ENCODE measurements around the gene FAF1. TPM values are rescaled to one million over a fixed set of nuclear protein-coding genes. Genes with fewer than 3 reads are reported as not detected.

The FAF1 gene
- total RNA-seq, 4 donors from 2014 or later, result 39.7 to 60.6 (median 42.9) TPM

DNA sequence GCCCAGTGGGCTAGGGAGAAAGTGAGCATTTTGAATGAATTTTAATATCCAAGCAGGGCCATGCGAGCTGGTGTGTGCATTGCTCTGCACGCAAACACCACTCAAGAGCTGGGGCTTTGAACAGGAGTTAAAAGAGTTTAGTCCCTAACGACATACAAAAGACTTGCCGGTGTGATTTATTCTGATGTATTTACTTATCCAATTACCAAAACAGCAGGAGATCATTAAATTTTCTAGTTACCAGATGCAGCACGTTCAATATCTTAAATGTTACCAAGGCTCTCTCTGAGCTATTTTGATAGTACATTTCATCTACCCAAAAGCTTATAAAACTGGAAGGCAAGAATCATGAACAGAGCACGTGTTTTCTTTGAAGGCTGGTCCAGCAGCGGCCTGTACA lies 506.8 kb downstream of the FAF1 start:
- Histone ChIP-seq H3K27ac (replicated peaks in 1 of 4) (no peak overlapping the region), H3K36me3 (peaks cover 0 to 18% (median 0%) of the 10 kb centered on the region in 4 donors), H3K27me3 (no peaks in the 10 kb centered on the region), H3K4me3 (no peak overlapping the region), H3K4me1 (peaks cover 0 to 9% (median 7%) of the 10 kb centered on the region in 4 donors), H3K9me3 (no peaks in the 10 kb centered on the region)
- DNase-seq (ENCODE audit: extremely low spot score), result no peak
- no peak for TF ChIP-seq POLR2AphosphoS5 (IDR thresholded peaks at IDR 0.05)
- TF ChIP-seq, protein P1, sequence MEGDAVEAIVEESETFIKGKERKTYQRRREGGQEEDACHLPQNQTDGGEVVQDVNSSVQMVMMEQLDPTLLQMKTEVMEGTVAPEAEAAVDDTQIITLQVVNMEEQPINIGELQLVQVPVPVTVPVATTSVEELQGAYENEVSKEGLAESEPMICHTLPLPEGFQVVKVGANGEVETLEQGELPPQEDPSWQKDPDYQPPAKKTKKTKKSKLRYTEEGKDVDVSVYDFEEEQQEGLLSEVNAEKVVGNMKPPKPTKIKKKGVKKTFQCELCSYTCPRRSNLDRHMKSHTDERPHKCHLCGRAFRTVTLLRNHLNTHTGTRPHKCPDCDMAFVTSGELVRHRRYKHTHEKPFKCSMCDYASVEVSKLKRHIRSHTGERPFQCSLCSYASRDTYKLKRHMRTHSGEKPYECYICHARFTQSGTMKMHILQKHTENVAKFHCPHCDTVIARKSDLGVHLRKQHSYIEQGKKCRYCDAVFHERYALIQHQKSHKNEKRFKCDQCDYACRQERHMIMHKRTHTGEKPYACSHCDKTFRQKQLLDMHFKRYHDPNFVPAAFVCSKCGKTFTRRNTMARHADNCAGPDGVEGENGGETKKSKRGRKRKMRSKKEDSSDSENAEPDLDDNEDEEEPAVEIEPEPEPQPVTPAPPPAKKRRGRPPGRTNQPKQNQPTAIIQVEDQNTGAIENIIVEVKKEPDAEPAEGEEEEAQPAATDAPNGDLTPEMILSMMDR (IDR thresholded peaks at IDR 0.05), result no peak
- no peak for TF ChIP-seq EP300 (IDR thresholded peaks at IDR 0.05)
- no peak for TF ChIP-seq POLR2A (IDR thresholded peaks at IDR 0.05; ENCODE audit: low read depth)
- intact Hi-C loops (cut with DNase I), result no loop called here
- WGBS, result 89% methylated on average over 7 of the region's 7 CpGs

DNA sequence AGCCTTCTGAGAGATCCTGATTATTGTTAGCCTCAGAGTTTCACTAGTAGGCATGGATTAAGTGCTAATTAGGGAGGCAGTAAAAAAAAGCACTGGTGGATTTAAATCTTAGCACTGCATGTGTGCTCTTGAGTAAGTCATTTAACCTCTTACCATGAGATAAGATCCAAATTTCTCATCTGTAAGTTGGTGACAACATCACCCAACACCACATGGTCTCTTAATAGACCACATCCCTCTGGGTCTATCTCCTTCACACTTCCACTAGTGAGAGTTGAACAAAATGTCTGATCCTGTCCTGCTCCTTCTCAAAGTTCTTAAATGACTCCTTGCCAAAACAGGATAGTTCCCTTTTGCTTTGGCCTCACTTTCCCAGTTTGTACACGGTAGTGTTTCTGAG lies 507.4 kb downstream of the FAF1 start:
- Histone ChIP-seq H3K4me3 (no peak overlapping the region), H3K27me3 (no peaks in the 10 kb centered on the region), H3K4me1 (peaks cover 0 to 9% (median 7%) of the 10 kb centered on the region in 4 donors), H3K9me3 (no peaks in the 10 kb centered on the region), H3K27ac (replicated peaks in 1 of 4) (no peak overlapping the region), H3K36me3 (peaks cover 0 to 18% (median 0%) of the 10 kb centered on the region in 4 donors)
- TF ChIP-seq EP300 (IDR thresholded peaks at IDR 0.05) (no peak), POLR2AphosphoS5 (IDR thresholded peaks at IDR 0.05) (no peak), POLR2A (IDR thresholded peaks at IDR 0.05; ENCODE audit: low read depth) (no peak)
- TF ChIP-seq, protein P1 (IDR thresholded peaks at IDR 0.05), result no peak
- WGBS, result 85% methylated on average over 1 of the region's 1 CpG
- intact Hi-C loops (cut with DNase I), result no loop called here
- DNase-seq (ENCODE audit: extremely low spot score), result no peak

DNA sequence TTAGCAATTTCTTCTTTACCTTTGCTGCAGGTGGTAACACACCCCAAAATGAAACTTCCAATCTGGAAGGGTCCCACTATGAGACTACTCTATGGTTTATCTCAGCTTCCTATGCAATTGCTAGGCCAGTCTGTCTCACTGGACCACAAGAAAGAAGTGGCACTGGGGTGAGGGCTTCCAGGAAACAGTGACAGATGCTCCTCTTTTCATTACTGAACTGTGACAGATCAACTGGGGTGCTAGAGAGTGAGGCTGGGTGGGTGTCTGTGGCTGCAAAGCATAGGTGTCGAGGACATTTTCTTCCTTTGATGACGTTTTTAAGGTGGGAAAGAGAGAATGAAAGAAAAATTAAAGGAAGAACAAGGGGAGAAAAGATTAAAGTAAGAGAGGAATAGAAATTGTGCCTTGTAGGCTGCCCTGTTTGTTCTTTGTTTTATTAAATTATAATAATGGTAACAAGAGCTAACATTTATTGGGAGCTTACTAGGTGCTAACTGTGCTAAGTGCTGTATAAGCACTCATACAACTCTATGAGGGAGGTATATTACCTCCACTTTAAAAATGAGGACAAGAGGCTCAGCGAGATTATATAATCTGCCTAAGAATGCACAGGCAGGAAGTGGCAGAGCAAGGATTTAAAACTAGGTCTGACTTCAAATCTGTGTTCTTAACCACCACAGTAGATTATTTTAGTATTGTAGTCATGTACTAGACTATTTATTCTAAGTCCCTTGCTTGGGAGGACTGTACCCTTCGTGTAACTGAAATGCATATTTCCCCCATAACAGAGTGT lies 509.0 kb downstream of the FAF1 start:
- no peaks in the 10 kb centered on the region for H3K9me3 ChIP-seq
- no peak overlapping the region for H3K27ac ChIP-seq (replicated peaks in 1 of 4)
- H3K4me3 ChIP-seq, result no peak overlapping the region
- 92% methylated on average over 4 of the region's 4 CpGs for WGBS
- H3K4me1 ChIP-seq, result peaks cover 0 to 9% (median 7%) of the 10 kb centered on the region in 4 donors
- TF ChIP-seq POLR2A (IDR thresholded peaks at IDR 0.05; ENCODE audit: low read depth) (no peak), POLR2AphosphoS5 (IDR thresholded peaks at IDR 0.05) (no peak), EP300 (IDR thresholded peaks at IDR 0.05) (no peak)
- TF ChIP-seq, protein P1 (IDR thresholded peaks at IDR 0.05), result no peak
- no peak for DNase-seq (ENCODE audit: extremely low spot score)
- peaks cover 0 to 11% (median 0%) of the 10 kb centered on the region in 4 donors for H3K36me3 ChIP-seq
- H3K27me3 ChIP-seq, result no peaks in the 10 kb centered on the region
- intact Hi-C loops (cut with DNase I), result no loop called here

DNA sequence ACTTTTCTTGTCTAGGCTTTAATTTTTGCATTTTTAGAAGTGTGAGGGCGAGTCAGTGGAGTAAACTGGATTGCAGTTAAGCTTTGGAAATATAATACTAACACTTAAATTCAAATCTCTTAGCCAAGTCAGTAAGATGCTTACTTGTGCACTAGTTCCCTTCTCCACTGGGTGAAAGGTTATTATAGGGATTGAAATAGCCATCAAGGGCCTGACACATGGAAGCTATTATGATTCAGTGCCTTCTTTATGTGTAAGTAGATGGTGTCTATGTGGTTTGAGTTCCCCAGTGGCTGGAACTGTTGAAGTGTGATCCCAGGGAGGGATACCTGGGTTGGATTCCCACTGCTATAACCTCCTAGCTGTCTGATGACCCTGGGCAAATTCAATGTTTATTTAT lies 512.1 kb downstream of the FAF1 start:
- H3K27ac ChIP-seq (replicated peaks in 1 of 4), result no peak overlapping the region
- H3K27me3 ChIP-seq, result no peaks in the 10 kb centered on the region
- H3K9me3 ChIP-seq, result no peaks in the 10 kb centered on the region
- H3K4me1 ChIP-seq, result peaks cover 0 to 9% (median 7%) of the 10 kb centered on the region in 4 donors
- intact Hi-C loops (cut with DNase I), result no loop called here
- TF ChIP-seq EP300 (IDR thresholded peaks at IDR 0.05) (no peak), POLR2AphosphoS5 (IDR thresholded peaks at IDR 0.05) (no peak), POLR2A (IDR thresholded peaks at IDR 0.05; ENCODE audit: low read depth) (no peak)
- TF ChIP-seq, protein P1 (IDR thresholded peaks at IDR 0.05), result no peak
- WGBS, result 94% methylated on average over 1 of the region's 1 CpG
- no peak for DNase-seq (ENCODE audit: extremely low spot score)
- H3K4me3 ChIP-seq, result no peak overlapping the region
- H3K36me3 ChIP-seq, result peaks cover 0 to 10% (median under 1%) of the 10 kb centered on the region in 4 donors

Measured in esophagus muscularis mucosa (tissue), 4 donors.